ENCODE results near the gene POTEB.
"Not testable (repeated sequence)": the region's sequence is repeated elsewhere in the genome, so short reads cannot be mapped to it uniquely, and the experiment has no call there.

POTEB gene

DNA sequence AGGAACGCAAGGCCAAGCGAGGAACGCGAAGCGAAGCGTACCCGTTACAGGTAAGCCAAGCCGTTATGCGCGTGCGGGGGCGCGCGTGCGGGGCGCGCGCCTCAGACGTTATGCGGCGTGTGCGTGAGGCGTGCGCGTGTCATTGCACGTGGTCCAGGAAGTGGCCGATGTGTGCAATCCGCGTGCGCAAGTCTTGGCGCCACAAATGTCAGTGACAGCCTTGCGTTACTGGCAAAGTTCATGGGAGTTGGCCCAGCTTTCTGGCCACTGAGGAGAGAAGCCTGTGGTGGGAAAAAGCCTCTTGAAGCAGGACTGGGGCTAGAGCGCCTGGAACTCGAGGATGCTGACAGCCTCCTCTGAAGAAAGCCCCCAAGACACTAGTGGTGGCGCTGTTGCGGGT lies at the start of gene POTEB:
Gene POTEB, minus strand, starts transcription at position 101 of the 400 bp plus-strand sequence. CDS start 489 bp downstream, outside the sequence.
- not testable (repeated sequence) for DNase-seq

DNA sequence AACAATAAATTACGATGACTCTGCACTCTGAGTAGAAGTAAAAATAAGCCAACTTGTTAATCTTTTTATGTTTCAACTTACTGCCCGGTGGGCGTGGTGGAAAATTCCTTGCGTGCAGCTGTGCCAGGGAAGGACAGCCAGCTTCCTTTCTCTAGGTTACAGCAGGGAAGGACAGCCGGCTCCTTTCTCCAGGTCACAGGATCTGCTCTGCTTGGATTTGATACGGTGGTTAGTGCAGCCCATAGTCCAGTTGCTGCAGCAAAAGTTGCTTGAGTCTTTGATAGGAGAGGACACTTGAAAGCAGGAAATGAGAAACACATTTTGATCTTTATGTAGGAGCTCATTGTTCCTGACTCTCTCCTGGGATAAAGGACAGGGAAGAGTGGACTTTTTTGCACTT lies 13.4 kb upstream of the POTEB start:
- not testable (repeated sequence) for DNase-seq

DNA sequence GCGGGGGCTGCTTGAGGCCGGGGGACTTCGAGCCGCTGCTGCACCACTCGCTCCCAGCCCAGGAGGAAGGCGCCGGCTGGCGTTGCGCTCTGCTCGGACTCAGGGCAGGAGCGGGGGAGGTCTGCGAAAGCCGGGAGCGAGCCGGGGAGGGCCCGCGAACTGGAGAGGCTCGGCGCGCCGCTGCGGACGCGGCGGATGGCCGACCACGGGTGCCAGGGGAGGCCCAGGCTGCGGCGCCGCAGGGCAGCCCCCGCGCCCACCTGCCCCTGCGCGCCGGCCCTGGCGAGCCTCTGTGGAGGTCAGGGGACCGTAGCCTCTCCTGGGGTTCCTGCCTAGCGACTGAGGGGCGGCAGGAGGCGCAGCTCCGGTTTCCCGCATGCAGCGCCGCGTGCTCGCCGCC lies 12.0 kb upstream of the POTEB start:
- not testable (repeated sequence) for DNase-seq

DNA sequence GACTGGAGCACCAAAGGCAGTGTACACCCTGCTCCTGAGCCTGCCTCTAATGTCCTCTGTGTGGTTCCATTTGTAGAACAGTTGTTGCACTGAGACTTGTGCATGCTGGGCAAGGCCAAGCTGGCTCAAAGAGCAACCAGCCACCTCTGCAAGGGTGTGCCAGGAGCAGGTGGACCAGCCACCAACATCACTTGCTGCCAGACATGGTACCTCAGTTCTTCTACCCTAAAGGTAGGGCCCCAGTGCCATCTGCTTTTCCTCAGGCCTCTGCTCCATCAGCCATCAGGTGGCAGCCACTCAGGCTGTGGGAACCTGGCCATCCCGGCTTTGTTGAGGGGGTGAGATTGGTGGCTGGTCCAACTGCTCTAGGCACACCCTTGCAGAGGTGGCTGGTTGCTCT lies 38.7 kb downstream of the POTEB start:
- DNase-seq: not testable (repeated sequence)
